H1 (cell line): ENCODE results near the gene CNNM1. TPM values are rescaled to one million over a fixed set of nuclear protein-coding genes. Genes with fewer than 3 reads are reported as not detected.

ENCODE experiments used
- CTCF ChIA-PET: fragments of 300-600 bp; sonication (Branson Sonifier 250); formaldehyde crosslinking; loops from one replicate; lab custom pipeline; 2021; ENCODE audit not compliant: partially characterized antibody; lab: Charles Lee
- POLR2A ChIA-PET: fragments of 300-600 bp; sonication (Branson Sonifier 250); formaldehyde crosslinking; loops from one replicate; lab custom pipeline; 2021; ENCODE audit warnings: inconsistent platforms; ENCODE audit not compliant: partially characterized antibody; lab: Charles Lee
- DNase-seq, 2 experiments: peaks; one replicate each; pipeline versions ENCODE4 v3.0.0 to v3.0.0-alpha.2; 2010 to 2022; ENCODE audit warnings: low spot score in 2 of 2, low read depth in 1 of 2, mixed read lengths in 1 of 2
- FAIRE-seq: peaks from 2 replicates; lab custom pipeline; 2011; peaks lifted over from hg19 to GRCh38; lab: Jason Lieb, UNC
- H2AFZ ChIP-seq: 2 replicates; pipeline ENCODE4 v1.8.1; 2012; ENCODE audit warnings: low read length, inconsistent platforms
- H2AK5ac ChIP-seq: 2 replicates; pipeline ENCODE4 v1.6.1; 2013; ENCODE audit warnings: low read depth, low read length
- H2BK120ac ChIP-seq: replicated peaks from 2 replicates; pipeline ENCODE3; 2013; ENCODE audit warnings: low read depth, low read length, inconsistent platforms
- H2BK12ac ChIP-seq: 2 replicates; pipeline ENCODE4 v1.6.1; 2013; ENCODE audit warnings: low read depth, low read length
- H2BK15ac ChIP-seq: 2 replicates; pipeline ENCODE4 v1.6.1; 2013; ENCODE audit warnings: low read length
- H2BK20ac ChIP-seq: 2 replicates; pipeline ENCODE4 v1.6.1; 2013; ENCODE audit warnings: low read length
- H2BK5ac ChIP-seq: 2 replicates; pipeline ENCODE4 v1.6.1; 2013; ENCODE audit warnings: low read depth, low read length
- H3K14ac ChIP-seq: 2 replicates; pipeline ENCODE4 v1.6.1; 2013; ENCODE audit warnings: inconsistent platforms; ENCODE audit not compliant: insufficient read length
- H3K18ac ChIP-seq: 2 replicates; pipeline ENCODE4 v1.6.1; 2013; ENCODE audit warnings: low read length; ENCODE audit errors: extremely low read depth
- H3K23ac ChIP-seq: 2 replicates; pipeline ENCODE4 v1.6.1; 2013; ENCODE audit warnings: inconsistent platforms; ENCODE audit not compliant: insufficient read length
- H3K23me2 ChIP-seq: 2 replicates; pipeline ENCODE4 v1.6.1; 2013; ENCODE audit warnings: low read depth, low read length
- H3K27ac ChIP-seq: 2 replicates; pipeline ENCODE4 v1.6.1; 2011; ENCODE audit warnings: low read depth, low read length, inconsistent platforms
- H3K27me3 ChIP-seq, 4 experiments: replicated peaks in 1 of 4; 1 replicate in 1 of 4; 2 replicates in 3 of 4; pipeline versions ENCODE4 v1.6.1 to v1.8.1; 2011 to 2013; ENCODE audit warnings: low read length in 3 of 4, mild to moderate bottlenecking in 3 of 4, inconsistent platforms in 2 of 4, mixed read lengths in 2 of 4, moderate library complexity in 1 of 4; ENCODE audit not compliant: control insufficient read depth in 3 of 4, insufficient read depth in 3 of 4; ENCODE audit errors: extremely low read depth in 1 of 4
- H3K36me3 ChIP-seq, 4 experiments: 2 replicates each; pipeline versions ENCODE4 v1.6.1 to v1.8.1; 2011 to 2013; ENCODE audit warnings: mild to moderate bottlenecking in 4 of 4, low read length in 3 of 4, moderate library complexity in 2 of 4, control low read depth in 1 of 4, inconsistent platforms in 1 of 4; ENCODE audit not compliant: insufficient read depth in 4 of 4, control insufficient read depth in 2 of 4
- H3K4ac ChIP-seq: replicated peaks from 2 replicates; pipeline ENCODE3; 2013; ENCODE audit warnings: low read length, low read depth, mixed read lengths, inconsistent platforms; ENCODE audit not compliant: insufficient read length
- H3K4me1 ChIP-seq, 4 experiments: replicated peaks in 1 of 4; 1 replicate in 1 of 4; 2 replicates in 3 of 4; pipeline versions ENCODE4 v1.6.1 to v1.8.1; 2011 to 2013; ENCODE audit warnings: low read length in 3 of 4, inconsistent platforms in 2 of 4, mixed read lengths in 1 of 4; ENCODE audit not compliant: insufficient read depth in 4 of 4, control insufficient read depth in 3 of 4
- H3K4me2 ChIP-seq, 2 experiments: 2 replicates each; pipeline versions ENCODE4 v1.6.1 to v1.8.1; 2011 to 2013; ENCODE audit warnings: low read depth in 2 of 2, low read length in 2 of 2, control low read depth in 1 of 2, inconsistent platforms in 1 of 2, mild to moderate bottlenecking in 1 of 2; ENCODE audit not compliant: insufficient read depth in 1 of 2
- H3K4me3 ChIP-seq, 4 experiments: fragments of 200-600, 300-600 bp in 1 of 4; sonication (generic), shearing (Covaris generic), sonication (Bioruptor Twin) in 1 of 4; 2 replicates each; pipeline versions ENCODE4 v1.5.1 to v1.8.1; 2011 to 2016; ENCODE audit warnings: low read length in 4 of 4, low read depth in 3 of 4, control low read depth in 2 of 4, inconsistent platforms in 2 of 4, mild to moderate bottlenecking in 2 of 4, mixed read lengths in 1 of 4, moderate library complexity in 1 of 4; ENCODE audit not compliant: insufficient read depth in 2 of 4; ENCODE audit errors: extremely low read depth in 1 of 4
- H3K56ac ChIP-seq: replicated peaks from 2 replicates; pipeline ENCODE3; 2013; ENCODE audit warnings: low read depth, mild to moderate bottlenecking, mixed read lengths, low read length, inconsistent platforms; ENCODE audit not compliant: insufficient read length
- H3K79me1 ChIP-seq: 2 replicates; pipeline ENCODE4 v1.6.1; 2013; ENCODE audit warnings: low read depth, low read length, control low read depth
- H3K79me2 ChIP-seq, 2 experiments: 2 replicates each; pipeline versions ENCODE4 v1.6.1 to v1.8.1; 2012 to 2013; ENCODE audit warnings: low read length in 2 of 2, mild to moderate bottlenecking in 2 of 2, inconsistent platforms in 1 of 2; ENCODE audit not compliant: insufficient read depth in 2 of 2, control insufficient read depth in 1 of 2
- H3K9ac ChIP-seq, 4 experiments: replicated peaks in 1 of 4; 1 replicate in 1 of 4; 2 replicates in 3 of 4; pipeline versions ENCODE4 v1.6.1 to v1.8.1; 2011 to 2013; ENCODE audit warnings: low read depth in 3 of 4, low read length in 3 of 4, control low read depth in 2 of 4, mild to moderate bottlenecking in 2 of 4, moderate library complexity in 2 of 4, inconsistent platforms in 1 of 4; ENCODE audit errors: extremely low read depth in 1 of 4
- H3K9me3 ChIP-seq, 2 experiments: 2 replicates each; pipeline versions ENCODE4 v1.6.1 to v1.8.1; 2012 to 2013; ENCODE audit warnings: mild to moderate bottlenecking in 2 of 2, moderate library complexity in 2 of 2, control low read depth in 1 of 2, inconsistent platforms in 1 of 2, low read depth in 1 of 2, low read length in 1 of 2, mixed read lengths in 1 of 2; ENCODE audit not compliant: insufficient read depth in 2 of 2
- H4K20me1 ChIP-seq, 2 experiments: replicated peaks in 1 of 2; 2 replicates each; pipeline versions ENCODE3 to v1.8.1; 2011 to 2013; ENCODE audit warnings: inconsistent platforms in 2 of 2, low read length in 2 of 2, mild to moderate bottlenecking in 1 of 2; ENCODE audit not compliant: insufficient read depth in 2 of 2, control insufficient read depth in 1 of 2
- H4K5ac ChIP-seq: 2 replicates; pipeline ENCODE4 v1.6.1; 2013; ENCODE audit warnings: low read length, low read depth, mixed read lengths, inconsistent platforms; ENCODE audit not compliant: insufficient read length
- H4K8ac ChIP-seq: 2 replicates; pipeline ENCODE4 v1.8.0; 2013; ENCODE audit warnings: mild to moderate bottlenecking, moderate library complexity, low read length, inconsistent platforms; ENCODE audit not compliant: insufficient read depth; ENCODE audit errors: extremely low read depth
- H4K91ac ChIP-seq: replicated peaks from 2 replicates; pipeline ENCODE3; 2013; ENCODE audit warnings: low read length, mixed read lengths, inconsistent platforms; ENCODE audit not compliant: insufficient read length
- CEBPB ChIP-seq: IDR thresholded peaks from 2 replicates; pipeline ENCODE4 v1.6.1; 2012; ENCODE audit warnings: low read depth, low read length
- KDM1A ChIP-seq: fragments of 200-600, 300-600 bp; sonication (generic); IDR thresholded peaks from 2 replicates; pipeline ENCODE4 v1.7.1; 2016; ENCODE audit warnings: mild to moderate bottlenecking, low read length, borderline replicate concordance
- WGBS, 2 experiments: shearing (Covaris generic) in 1 of 2; methylation state at CpG; one replicate each; pipeline versions ENCODE4 v1.1.6 to v1.1.7; 2013 to 2015; ENCODE audit warnings: low lambda C conversion rate in 2 of 2, mixed read lengths in 2 of 2, inconsistent platforms in 1 of 2, low coverage in 1 of 2, missing lambda C conversion rate in 1 of 2; ENCODE audit not compliant: insufficient replicate concordance in 2 of 2, insufficient coverage in 1 of 2, insufficient read length in 1 of 2; ENCODE audit errors: extremely low coverage in 1 of 2, missing lambda C conversion rate in 1 of 2; 5-methylcytosine and 5-hydroxymethylcytosine counted together
- polyA plus RNA-seq, 7 experiments: library from polyadenylated mRNA; depleted of rRNA in 3 of 7; stranded (reverse) in 5 of 7; unstranded in 2 of 7; fragments of >200 nt in 5 of 7; fragments of 200-250 nt in 2 of 7; gene quantifications; 1 replicate in 5 of 7; 2 replicates in 1 of 7; 4 replicates in 1 of 7; pipeline versions ENCODE4 v1.2.1 to v1.2.3, GENCODE V29; 2011 to 2013; ENCODE audit warnings: missing spikeins in 2 of 7, mixed read lengths in 2 of 7
- total RNA-seq: library from RNA; stranded (reverse); fragmentation: NEBNext Ultra II Directional; extraction: Animal tissue kit (Norgen Biotek cat#: 25700); gene quantifications from 2 replicates; pipeline ENCODE4 v1.2.1, GENCODE V29; 2021

Gene CNNM1
- total and polyA plus RNA-seq, 2 of the 8 experiments (the other 6 are each of a cell fraction or from before 2014, with no cell fraction given), result 0.74 to 0.92 TPM

DNA sequence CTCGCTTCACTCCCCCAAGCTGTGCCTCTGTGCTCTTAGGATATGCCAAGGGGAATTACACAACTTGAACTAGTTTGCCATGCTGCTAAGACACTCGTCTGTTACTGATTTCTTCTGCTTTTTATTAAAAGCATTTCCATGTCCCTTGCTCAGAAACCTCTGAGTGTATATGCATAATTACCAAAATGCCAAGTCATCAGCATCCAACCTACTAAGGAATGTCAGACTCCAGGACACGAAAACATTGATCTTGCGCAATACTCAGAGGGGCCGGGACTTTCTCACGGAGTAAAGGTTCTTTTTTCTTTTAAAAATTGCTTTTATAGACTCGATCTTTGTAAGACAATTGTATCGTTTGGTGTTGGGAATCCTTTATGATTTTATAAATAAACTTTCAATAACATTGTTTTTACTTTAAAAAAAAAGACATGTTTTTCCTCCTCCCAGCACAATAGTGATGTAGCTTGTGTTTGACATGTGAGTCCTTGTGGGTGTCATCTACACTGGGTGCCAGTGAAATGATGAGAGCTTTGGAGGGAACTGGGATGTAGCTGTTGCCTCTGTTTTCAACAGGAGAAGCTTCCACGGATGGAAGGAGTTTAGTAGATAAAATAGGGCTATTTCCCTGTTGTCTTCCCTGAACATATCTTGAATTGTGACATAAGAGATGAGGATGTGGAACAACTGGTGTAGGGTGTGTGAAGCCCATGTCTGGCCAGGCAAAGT, 43.6 kb downstream of the CNNM1 start:
- no peak overlapping the region for H3K23ac ChIP-seq
- H3K4ac ChIP-seq, result no peak overlapping the region
- H3K79me1 ChIP-seq, result no peaks in the 10 kb centered on the region
- H3K18ac ChIP-seq, result no peak overlapping the region
- no peak overlapping the region for H2AK5ac ChIP-seq
- no peak overlapping the region for H3K14ac ChIP-seq
- POLR2A ChIA-PET, result no interaction called here
- no peaks in the 10 kb centered on the region for H3K4me1 ChIP-seq
- WGBS, 2 experiments, result 82% methylated on average over 9 of the region's 9 CpGs; no CpG with 5 or more reads in 1 of the 2 experiments
- H4K8ac ChIP-seq, result no peak overlapping the region
- no peaks in the 10 kb centered on the region for H3K79me2 ChIP-seq
- CTCF ChIA-PET, result interaction anchor here (0.7 to 1.6 kb wide), 7 partner anchors 10 to 42 kb away, joined by 3 to 6 read pairs (median 3); no protein-coding TSS in a partner anchor
- no peaks in the 10 kb centered on the region for H4K20me1 ChIP-seq
- no peak overlapping the region for H2BK5ac ChIP-seq
- H4K91ac ChIP-seq, result no peak overlapping the region
- 0 out of 2 replicates have a peak overlapping the region, but pooled peaks have one; percentile 76 for H2BK15ac ChIP-seq
- H2AFZ ChIP-seq, result no peak overlapping the region
- H3K23me2 ChIP-seq, result no peaks in the 10 kb centered on the region
- no peak overlapping the region for H2BK12ac ChIP-seq
- H3K36me3 ChIP-seq, result no peaks in the 10 kb centered on the region
- H3K27ac ChIP-seq, result no peak overlapping the region
- DNase-seq (no peak), FAIRE-seq (no peak)
- TF ChIP-seq CEBPB, result peak; percentile 99
- no peak for TF ChIP-seq KDM1A
- no peaks in the 10 kb centered on the region for H3K27me3 ChIP-seq
- H3K9me3 ChIP-seq, result no peaks in the 10 kb centered on the region
- no peak overlapping the region for H2BK20ac ChIP-seq
- H3K4me2 ChIP-seq, result no peak overlapping the region
- H2BK120ac ChIP-seq, result no peak overlapping the region
- no peak overlapping the region for H4K5ac ChIP-seq
- no peak overlapping the region for H3K56ac ChIP-seq
- no peak overlapping the region for H3K4me3 ChIP-seq
- no peak overlapping the region for H3K9ac ChIP-seq
